Naive B cell (primary cell): Measurements from ENCODE around the gene CYTH1. TPM values are rescaled to one million over a fixed set of nuclear protein-coding genes. Genes with fewer than 3 reads are reported as not detected.

ENCODE experiments used
- ATAC-seq, 2 donors: fragments of 150-1000 bp; cut with Tn5 transposase; 2 replicates each; pipeline ENCODE4 v1.10.0; 2021; ENCODE audit warnings: low read depth in 2 of 2, mild to moderate bottlenecking in 2 of 2, moderate library complexity in 2 of 2
- DNase-seq: peaks from one replicate; pipeline ENCODE4 v3.0.0; 2022
- H3K27ac Mint-ChIP-seq, 6 donors: one replicate each; pipeline ENCODE4 v1.8.0; 2020 to 2022; ENCODE audit warnings: mild to moderate bottlenecking in 6 of 6, mixed read lengths in 6 of 6, moderate library complexity in 5 of 6, inconsistent platforms in 2 of 6
- H3K27me3 Mint-ChIP-seq, 3 donors: one replicate each; pipeline ENCODE4 v1.8.0; 2021 to 2022; ENCODE audit warnings: mixed read lengths in 3 of 3, mild to moderate bottlenecking in 1 of 3
- H3K36me3 Mint-ChIP-seq, 2 donors: one replicate each; pipeline ENCODE4 v1.8.0; 2020 to 2022; ENCODE audit warnings: mixed read lengths in 2 of 2, inconsistent platforms in 1 of 2, mild to moderate bottlenecking in 1 of 2
- H3K4me1 Mint-ChIP-seq, 3 donors: one replicate each; pipeline ENCODE4 v1.8.0; 2020 to 2022; ENCODE audit warnings: mixed read lengths in 3 of 3, inconsistent platforms in 1 of 3, mild to moderate bottlenecking in 1 of 3, moderate library complexity in 1 of 3
- H3K4me3 Mint-ChIP-seq, 8 donors: one replicate each; pipeline ENCODE4 v1.8.0; 2020 to 2022; ENCODE audit warnings: mild to moderate bottlenecking in 8 of 8, mixed read lengths in 8 of 8, moderate library complexity in 8 of 8, inconsistent platforms in 2 of 8
- H3K9me3 Mint-ChIP-seq, 7 donors: one replicate each; pipeline ENCODE4 v1.8.0; 2020 to 2022; ENCODE audit warnings: mixed read lengths in 7 of 7, mild to moderate bottlenecking in 5 of 7, inconsistent platforms in 2 of 7, moderate library complexity in 1 of 7
- polyA plus RNA-seq, 6 donors: library from polyadenylated mRNA; unstranded; fragments of 300-500 nt; fragmentation: Illumina TruSeq; gene quantifications; one replicate each; pipeline ENCODE4 v1.2.3, GENCODE V29; 2021; ENCODE audit warnings: low read depth in 6 of 6

Gene CYTH1
- polyA plus RNA-seq, 6 donors from 2014 or later = 165 to 235 (median 190) TPM

- H3K9me3 Mint-ChIP-seq = no peaks in the 10 kb centered on the region
- no peak for ATAC-seq
- H3K27me3 Mint-ChIP-seq = no peaks in the 10 kb centered on the region
- peak overlapping the region in 7 of 8 donors; percentile 2 to 86 (median 26) for H3K4me3 Mint-ChIP-seq
- no peak for DNase-seq
- H3K4me1 Mint-ChIP-seq = peaks cover 79 to 96% (median 84%) of the 10 kb centered on the region in 3 donors
- H3K27ac Mint-ChIP-seq = peak overlapping the region; percentile 47 to 97 (median 74)
- no peaks in the 10 kb centered on the region for H3K36me3 Mint-ChIP-seq
Measured at GRCh38 chr17:78746263-78746948, 35.7 kb downstream of the CYTH1 start.

- peak overlapping the region; percentile 53 to 97 (median 88) for H3K27ac Mint-ChIP-seq
- H3K4me3 Mint-ChIP-seq = peak overlapping the region in 7 of 8 donors; percentile 28 to 86 (median 36)
- H3K27me3 Mint-ChIP-seq = no peaks in the 10 kb centered on the region
- no peak for DNase-seq
- no peak for ATAC-seq
- H3K36me3 Mint-ChIP-seq = no peaks in the 10 kb centered on the region
- H3K9me3 Mint-ChIP-seq = no peaks in the 10 kb centered on the region
- H3K4me1 Mint-ChIP-seq = peaks cover 73 to 96% (median 79%) of the 10 kb centered on the region in 3 donors
Measured at GRCh38 chr17:78745407-78746088, 36.5 kb downstream of the CYTH1 start.

GRCh38 chr17:78742901-78743300 lies 39.2 kb downstream of the CYTH1 start:
- Mint-ChIP-seq H3K9me3 (no peaks in the 10 kb centered on the region), H3K27me3 (no peaks in the 10 kb centered on the region), H3K4me3 (peak overlapping the region in 1 of 8 donors; percentile 5), H3K36me3 (no peaks in the 10 kb centered on the region), H3K27ac (peak overlapping the region in 2 of 6 donors; percentile 52 to 57), H3K4me1 (peaks cover 76 to 97% (median 83%) of the 10 kb centered on the region in 3 donors)
- DNase-seq (no peak), ATAC-seq (no peak)

- H3K36me3 Mint-ChIP-seq = no peaks in the 10 kb centered on the region
- peak overlapping the region in 4 of 8 donors; percentile 22 to 59 (median 41) for H3K4me3 Mint-ChIP-seq
- no peaks in the 10 kb centered on the region for H3K27me3 Mint-ChIP-seq
- no peaks in the 10 kb centered on the region for H3K9me3 Mint-ChIP-seq
- peak overlapping the region in 5 of 6 donors; percentile 42 to 95 (median 74) for H3K27ac Mint-ChIP-seq
- DNase-seq (no peak), ATAC-seq (no peak)
- H3K4me1 Mint-ChIP-seq = peaks cover 78 to 97% (median 84%) of the 10 kb centered on the region in 3 donors
Measured at GRCh38 chr17:78741644-78742284, 40.3 kb downstream of the CYTH1 start.

GRCh38 chr17:78739331-78739931 lies 42.6 kb downstream of the CYTH1 start:
- H3K36me3 Mint-ChIP-seq = no peaks in the 10 kb centered on the region
- H3K27me3 Mint-ChIP-seq = no peaks in the 10 kb centered on the region
- H3K9me3 Mint-ChIP-seq = no peaks in the 10 kb centered on the region
- peak overlapping the region; percentile 66 to 99 (median 94) for H3K27ac Mint-ChIP-seq
- H3K4me3 Mint-ChIP-seq = peak overlapping the region; percentile 56 to 99 (median 94)
- peaks cover 78 to 94% (median 83%) of the 10 kb centered on the region in 3 donors for H3K4me1 Mint-ChIP-seq
- ATAC-seq (peak; percentile 28 to 46), DNase-seq (peak; percentile 56)

- H3K4me3 Mint-ChIP-seq = peak overlapping the region; percentile 56 to 99 (median 94)
- no peaks in the 10 kb centered on the region for H3K27me3 Mint-ChIP-seq
- peak overlapping the region in 5 of 6 donors; percentile 91 to 99 (median 96) for H3K27ac Mint-ChIP-seq
- DNase-seq (no peak), ATAC-seq (no peak)
- H3K36me3 Mint-ChIP-seq = no peaks in the 10 kb centered on the region
- peaks cover 75 to 92% (median 84%) of the 10 kb centered on the region in 3 donors for H3K4me1 Mint-ChIP-seq
- H3K9me3 Mint-ChIP-seq = no peaks in the 10 kb centered on the region
Measured at GRCh38 chr17:78738698-78739097, 43.4 kb downstream of the CYTH1 start.

- no peak for ATAC-seq
- Mint-ChIP-seq H3K27ac (peak overlapping the region; percentile 47 to 97 (median 84)), H3K27me3 (no peaks in the 10 kb centered on the region), H3K4me1 (peaks cover 75 to 92% (median 86%) of the 10 kb centered on the region in 3 donors), H3K9me3 (no peaks in the 10 kb centered on the region), H3K36me3 (no peaks in the 10 kb centered on the region), H3K4me3 (peak overlapping the region in 7 of 8 donors; percentile 35 to 99 (median 95))
- no peak for DNase-seq
Measured at GRCh38 chr17:78738278-78738677, 43.8 kb downstream of the CYTH1 start.

- no peaks in the 10 kb centered on the region for H3K36me3 Mint-ChIP-seq
- ATAC-seq = no peak
- DNase-seq = no peak
- H3K4me1 Mint-ChIP-seq = peaks cover 77 to 92% (median 91%) of the 10 kb centered on the region in 3 donors
- peak overlapping the region; percentile 62 to 96 (median 76) for H3K27ac Mint-ChIP-seq
- H3K27me3 Mint-ChIP-seq = no peaks in the 10 kb centered on the region
- peak overlapping the region; percentile 93 to 100 (median 95) for H3K4me3 Mint-ChIP-seq
- no peaks in the 10 kb centered on the region for H3K9me3 Mint-ChIP-seq
Measured at GRCh38 chr17:78737332-78737731, 44.7 kb downstream of the CYTH1 start.

GRCh38 chr17:78736526-78737079 lies 45.5 kb downstream of the CYTH1 start:
- Mint-ChIP-seq H3K4me3 (peak overlapping the region; percentile 93 to 100 (median 95)), H3K36me3 (no peaks in the 10 kb centered on the region), H3K27me3 (no peaks in the 10 kb centered on the region), H3K9me3 (no peaks in the 10 kb centered on the region), H3K27ac (peak overlapping the region; percentile 95 to 100 (median 96)), H3K4me1 (peaks cover 76 to 92% (median 91%) of the 10 kb centered on the region in 3 donors)
- DNase-seq (peak; percentile 71), ATAC-seq (peak; percentile 69 to 70)

GRCh38 chr17:78735832-78736525 lies 46.1 kb downstream of the CYTH1 start:
- Mint-ChIP-seq H3K27ac (peak overlapping the region; percentile 95 to 100 (median 96)), H3K4me1 (peaks cover 76 to 94% (median 92%) of the 10 kb centered on the region in 3 donors), H3K4me3 (peak overlapping the region; percentile 93 to 100 (median 95)), H3K27me3 (no peaks in the 10 kb centered on the region), H3K36me3 (no peaks in the 10 kb centered on the region), H3K9me3 (no peaks in the 10 kb centered on the region)
- peak; percentile 51 for DNase-seq
- peak; percentile 23 to 31 for ATAC-seq

GRCh38 chr17:78734793-78735641 lies 47.1 kb downstream of the CYTH1 start:
- ATAC-seq = peak; percentile 53 to 56
- peaks cover 73 to 91% (median 89%) of the 10 kb centered on the region in 3 donors for H3K4me1 Mint-ChIP-seq
- DNase-seq = peak; percentile 56
- H3K4me3 Mint-ChIP-seq = peak overlapping the region; percentile 93 to 100 (median 95)
- no peaks in the 10 kb centered on the region for H3K36me3 Mint-ChIP-seq
- no peaks in the 10 kb centered on the region for H3K27me3 Mint-ChIP-seq
- peak overlapping the region; percentile 90 to 100 (median 96) for H3K27ac Mint-ChIP-seq
- H3K9me3 Mint-ChIP-seq = no peaks in the 10 kb centered on the region
